ENCODE measurements around the gene MRPS34.

MRPS34 gene

DNA sequence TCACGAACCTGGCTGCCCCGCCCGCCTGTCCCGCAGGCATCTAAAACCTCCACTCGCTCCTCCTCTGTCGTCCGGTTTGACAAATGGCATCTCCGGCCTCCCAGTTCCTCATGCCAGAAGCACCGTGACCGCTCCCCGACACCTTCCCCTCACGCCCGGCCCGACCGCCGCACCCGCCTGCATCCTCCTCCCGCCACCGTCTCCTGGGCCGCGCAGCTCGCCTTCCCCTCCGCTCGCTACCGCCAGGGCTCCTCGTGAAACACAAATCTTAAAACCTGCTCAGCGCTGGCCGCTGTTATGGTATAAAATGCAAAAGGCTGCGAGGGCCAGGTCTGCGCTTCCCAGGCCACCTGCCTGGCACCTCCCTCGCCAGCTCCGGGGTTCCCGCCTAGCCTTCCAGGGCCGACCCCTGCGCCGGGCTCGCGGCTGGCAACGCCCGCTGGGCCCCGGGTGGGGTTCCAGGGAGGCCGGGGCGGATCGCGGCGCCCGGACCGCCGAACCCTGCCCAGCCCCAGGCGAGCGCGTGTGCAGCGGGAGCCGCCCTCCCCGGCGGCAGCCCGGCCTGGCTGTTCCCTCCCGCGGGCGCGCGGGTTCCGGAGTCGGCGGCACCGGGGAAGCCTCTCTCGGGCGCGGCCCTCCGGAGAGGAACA lies 8.9 kb upstream of the MRPS34 start:
- ATAC-seq (ENCODE audit: insufficient read depth, low read depth): peak; percentile 8; the same call in 1 of the 3 replicates
- H3K9ac ChIP-seq (ENCODE audit: low read depth, low read length): peak overlapping the region; percentile 83
- TF ChIP-seq, protein P1, sequence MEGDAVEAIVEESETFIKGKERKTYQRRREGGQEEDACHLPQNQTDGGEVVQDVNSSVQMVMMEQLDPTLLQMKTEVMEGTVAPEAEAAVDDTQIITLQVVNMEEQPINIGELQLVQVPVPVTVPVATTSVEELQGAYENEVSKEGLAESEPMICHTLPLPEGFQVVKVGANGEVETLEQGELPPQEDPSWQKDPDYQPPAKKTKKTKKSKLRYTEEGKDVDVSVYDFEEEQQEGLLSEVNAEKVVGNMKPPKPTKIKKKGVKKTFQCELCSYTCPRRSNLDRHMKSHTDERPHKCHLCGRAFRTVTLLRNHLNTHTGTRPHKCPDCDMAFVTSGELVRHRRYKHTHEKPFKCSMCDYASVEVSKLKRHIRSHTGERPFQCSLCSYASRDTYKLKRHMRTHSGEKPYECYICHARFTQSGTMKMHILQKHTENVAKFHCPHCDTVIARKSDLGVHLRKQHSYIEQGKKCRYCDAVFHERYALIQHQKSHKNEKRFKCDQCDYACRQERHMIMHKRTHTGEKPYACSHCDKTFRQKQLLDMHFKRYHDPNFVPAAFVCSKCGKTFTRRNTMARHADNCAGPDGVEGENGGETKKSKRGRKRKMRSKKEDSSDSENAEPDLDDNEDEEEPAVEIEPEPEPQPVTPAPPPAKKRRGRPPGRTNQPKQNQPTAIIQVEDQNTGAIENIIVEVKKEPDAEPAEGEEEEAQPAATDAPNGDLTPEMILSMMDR (IDR thresholded peaks at IDR 0.05; ENCODE audit: borderline replicate concordance, extremely low read depth, low read length, poor library complexity, severe bottlenecking): peak; percentile 14
- no peak for TF ChIP-seq EZH2 (IDR thresholded peaks at IDR 0.05; ENCODE audit: borderline replicate concordance, low read depth, low read length, severe bottlenecking)
- peaks cover 77% of the 10 kb centered on the region for H4K20me1 ChIP-seq (ENCODE audit: insufficient read depth, low read length)
- peaks cover 68% of the 10 kb centered on the region for H3K36me3 ChIP-seq (ENCODE audit: insufficient read depth, low read length)
- H3K4me3 ChIP-seq (ENCODE audit: low read depth in 1 of 2, low read length in 2 of 2): peak overlapping the region; percentile 83 to 97; a peak in 3 of 4 replicates
- H3K27ac ChIP-seq (ENCODE audit: low read length): peak overlapping the region; percentile 64
- peaks cover 77% of the 10 kb centered on the region for H3K79me2 ChIP-seq (ENCODE audit: insufficient read depth, low read length)
- H3K27me3 ChIP-seq (ENCODE audit: insufficient read depth, low read length, poor library complexity): no peaks in the 10 kb centered on the region
- peak overlapping the region; percentile 75 for H2AFZ ChIP-seq (ENCODE audit: low read depth, low read length)
- DNase-seq: peak; percentile 34
- no peaks in the 10 kb centered on the region for H3K9me3 ChIP-seq (ENCODE audit: insufficient read depth, low read length, severe bottlenecking)
- peaks cover 49% of the 10 kb centered on the region for H3K4me1 ChIP-seq (ENCODE audit: insufficient read depth, low read length)
- peak overlapping the region; percentile 95 for H3K4me2 ChIP-seq (ENCODE audit: insufficient read depth, low read length)

DNA sequence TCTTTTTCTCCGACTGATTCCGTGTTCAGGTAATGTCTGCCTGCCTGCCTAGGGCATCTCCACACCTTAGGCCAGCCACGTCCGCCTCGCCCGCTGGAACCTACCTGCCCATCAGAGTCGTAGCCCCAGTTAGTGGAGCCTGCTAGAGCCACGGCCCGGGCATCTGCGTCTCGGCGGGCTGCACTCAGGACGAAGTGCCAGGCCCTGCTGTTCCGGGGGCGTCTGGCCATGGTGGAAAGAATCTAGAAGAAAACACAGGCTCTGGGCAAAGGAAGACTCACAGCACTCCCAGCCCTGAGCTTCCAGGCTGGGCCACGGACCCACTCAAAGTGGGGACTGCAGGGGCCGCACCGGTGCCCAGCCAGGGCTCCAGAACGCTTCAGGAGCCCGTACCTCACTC lies 8.3 kb upstream of the MRPS34 start:
- TF ChIP-seq, protein P1 (IDR thresholded peaks at IDR 0.05; ENCODE audit: borderline replicate concordance, extremely low read depth, low read length, poor library complexity, severe bottlenecking): no peak
- TF ChIP-seq EZH2 (IDR thresholded peaks at IDR 0.05; ENCODE audit: borderline replicate concordance, low read depth, low read length, severe bottlenecking): no peak
- H4K20me1 ChIP-seq (ENCODE audit: insufficient read depth, low read length): peaks cover 74% of the 10 kb centered on the region
- H3K9me3 ChIP-seq (ENCODE audit: insufficient read depth, low read length, severe bottlenecking): no peaks in the 10 kb centered on the region
- peak overlapping the region; percentile 83 for H3K9ac ChIP-seq (ENCODE audit: low read depth, low read length)
- H3K27ac ChIP-seq (ENCODE audit: low read length): peak overlapping the region; percentile 64; the same call in 1 of the 2 replicates
- ATAC-seq (ENCODE audit: insufficient read depth, low read depth) (no peak), DNase-seq (no peak)
- peaks cover 71% of the 10 kb centered on the region for H3K79me2 ChIP-seq (ENCODE audit: insufficient read depth, low read length)
- peak overlapping the region; percentile 95 for H3K4me2 ChIP-seq (ENCODE audit: insufficient read depth, low read length)
- H3K36me3 ChIP-seq (ENCODE audit: insufficient read depth, low read length): peaks cover 68% of the 10 kb centered on the region
- H2AFZ ChIP-seq (ENCODE audit: low read depth, low read length): no peak overlapping the region
- H3K4me1 ChIP-seq (ENCODE audit: insufficient read depth, low read length): peaks cover 48% of the 10 kb centered on the region
- peak overlapping the region; percentile 83 to 97; a peak in 3 of 4 replicates for H3K4me3 ChIP-seq (ENCODE audit: low read depth in 1 of 2, low read length in 2 of 2)
- no peaks in the 10 kb centered on the region for H3K27me3 ChIP-seq (ENCODE audit: insufficient read depth, low read length, poor library complexity)

DNA sequence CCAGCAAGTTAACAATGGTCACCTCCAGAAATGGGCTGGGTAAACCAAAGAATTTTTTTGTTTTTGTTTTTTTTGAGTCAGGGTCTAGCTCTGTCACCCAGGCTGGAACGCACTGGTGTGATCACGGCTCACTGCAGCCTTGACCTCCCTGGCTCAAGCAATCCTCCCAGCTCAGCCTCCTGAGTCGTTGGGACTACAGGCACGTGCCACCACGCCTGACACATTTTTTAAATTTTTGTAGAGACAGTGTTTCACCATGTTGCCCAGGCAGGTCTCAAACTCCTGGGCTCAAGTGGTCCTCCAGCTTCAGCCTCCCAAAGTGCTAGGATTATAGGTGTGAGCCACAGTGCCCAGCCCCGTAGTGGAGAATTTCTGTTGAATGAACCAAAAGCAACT lies 7.7 kb upstream of the MRPS34 start:
- Histone ChIP-seq H3K36me3 (ENCODE audit: insufficient read depth, low read length) (peaks cover 68% of the 10 kb centered on the region), H3K27ac (ENCODE audit: low read length) (no peak overlapping the region; the same call in 1 of the 2 replicates), H3K79me2 (ENCODE audit: insufficient read depth, low read length) (peaks cover 66% of the 10 kb centered on the region), H3K9me3 (ENCODE audit: insufficient read depth, low read length, severe bottlenecking) (no peaks in the 10 kb centered on the region), H2AFZ (ENCODE audit: low read depth, low read length) (no peak overlapping the region), H3K4me1 (ENCODE audit: insufficient read depth, low read length) (peaks cover 45% of the 10 kb centered on the region), H3K4me3 (ENCODE audit: low read depth in 1 of 2, low read length in 2 of 2) (peak overlapping the region in 1 of 2 experiments; percentile 83; a peak in 2 of 4 replicates), H3K4me2 (ENCODE audit: insufficient read depth, low read length) (peak overlapping the region; percentile 95), H4K20me1 (ENCODE audit: insufficient read depth, low read length) (peaks cover 74% of the 10 kb centered on the region), H3K27me3 (ENCODE audit: insufficient read depth, low read length, poor library complexity) (no peaks in the 10 kb centered on the region), H3K9ac (ENCODE audit: low read depth, low read length) (peak overlapping the region; percentile 83; the same call in 1 of the 2 replicates)
- TF ChIP-seq, protein P1 (IDR thresholded peaks at IDR 0.05; ENCODE audit: borderline replicate concordance, extremely low read depth, low read length, poor library complexity, severe bottlenecking): no peak
- no peak for TF ChIP-seq EZH2 (IDR thresholded peaks at IDR 0.05; ENCODE audit: borderline replicate concordance, low read depth, low read length, severe bottlenecking)
- no peak for ATAC-seq (ENCODE audit: insufficient read depth, low read depth)
- DNase-seq: no peak
